HL-60 (cell line): ENCODE results near the gene LTV1.

Experiments used
- CTCF ChIP-seq: IDR thresholded peaks from one replicate; pipeline ENCODE4 v1.5.1; 2011; ENCODE audit warnings: low read length, control low read depth, inconsistent platforms; ENCODE audit not compliant: insufficient read depth
- GABPA ChIP-seq: IDR thresholded peaks from 2 replicates; pipeline ENCODE4 v1.6.1; 2012; ENCODE audit warnings: low read depth
- POLR2AphosphoS5 ChIP-seq: IDR thresholded peaks from 2 replicates; pipeline ENCODE4 v1.6.1; 2012; ENCODE audit warnings: low read depth
- SPI1 ChIP-seq: IDR thresholded peaks from 2 replicates; pipeline ENCODE4 v1.6.1; 2012; ENCODE audit warnings: low read depth, mild to moderate bottlenecking, borderline replicate concordance
- TF ChIP-seq, protein P1 (sequence below): IDR thresholded peaks from 2 replicates; pipeline ENCODE4 v1.6.1; 2012; ENCODE audit warnings: low read depth; ENCODE audit not compliant: insufficient replicate concordance

- TF ChIP-seq CTCF (no peak), GABPA (no peak), POLR2AphosphoS5 (no peak; the same call in 1 of the 2 replicates), SPI1 (no peak)
- TF ChIP-seq, protein P1, sequence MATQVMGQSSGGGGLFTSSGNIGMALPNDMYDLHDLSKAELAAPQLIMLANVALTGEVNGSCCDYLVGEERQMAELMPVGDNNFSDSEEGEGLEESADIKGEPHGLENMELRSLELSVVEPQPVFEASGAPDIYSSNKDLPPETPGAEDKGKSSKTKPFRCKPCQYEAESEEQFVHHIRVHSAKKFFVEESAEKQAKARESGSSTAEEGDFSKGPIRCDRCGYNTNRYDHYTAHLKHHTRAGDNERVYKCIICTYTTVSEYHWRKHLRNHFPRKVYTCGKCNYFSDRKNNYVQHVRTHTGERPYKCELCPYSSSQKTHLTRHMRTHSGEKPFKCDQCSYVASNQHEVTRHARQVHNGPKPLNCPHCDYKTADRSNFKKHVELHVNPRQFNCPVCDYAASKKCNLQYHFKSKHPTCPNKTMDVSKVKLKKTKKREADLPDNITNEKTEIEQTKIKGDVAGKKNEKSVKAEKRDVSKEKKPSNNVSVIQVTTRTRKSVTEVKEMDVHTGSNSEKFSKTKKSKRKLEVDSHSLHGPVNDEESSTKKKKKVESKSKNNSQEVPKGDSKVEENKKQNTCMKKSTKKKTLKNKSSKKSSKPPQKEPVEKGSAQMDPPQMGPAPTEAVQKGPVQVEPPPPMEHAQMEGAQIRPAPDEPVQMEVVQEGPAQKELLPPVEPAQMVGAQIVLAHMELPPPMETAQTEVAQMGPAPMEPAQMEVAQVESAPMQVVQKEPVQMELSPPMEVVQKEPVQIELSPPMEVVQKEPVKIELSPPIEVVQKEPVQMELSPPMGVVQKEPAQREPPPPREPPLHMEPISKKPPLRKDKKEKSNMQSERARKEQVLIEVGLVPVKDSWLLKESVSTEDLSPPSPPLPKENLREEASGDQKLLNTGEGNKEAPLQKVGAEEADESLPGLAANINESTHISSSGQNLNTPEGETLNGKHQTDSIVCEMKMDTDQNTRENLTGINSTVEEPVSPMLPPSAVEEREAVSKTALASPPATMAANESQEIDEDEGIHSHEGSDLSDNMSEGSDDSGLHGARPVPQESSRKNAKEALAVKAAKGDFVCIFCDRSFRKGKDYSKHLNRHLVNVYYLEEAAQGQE = no peak
Observed at GRCh38 chr6:143844006-143844405, 868 bp downstream of the LTV1 start.
